ENCODE results near the gene IQCE.
"Not testable (repeated sequence)": the region's sequence is repeated elsewhere in the genome, so short reads cannot be mapped to it uniquely, and the experiment has no call there.

IQCE gene

GRCh38 chr7:2601907-2602306 is 43.1 kb downstream of the IQCE start:
- DNase-seq (ENCODE audit: low read depth in 2 of 2), result no peak

GRCh38 chr7:2602406-2603043 is 43.7 kb downstream of the IQCE start:
- no peak for DNase-seq (ENCODE audit: low read depth in 2 of 2)

DNA sequence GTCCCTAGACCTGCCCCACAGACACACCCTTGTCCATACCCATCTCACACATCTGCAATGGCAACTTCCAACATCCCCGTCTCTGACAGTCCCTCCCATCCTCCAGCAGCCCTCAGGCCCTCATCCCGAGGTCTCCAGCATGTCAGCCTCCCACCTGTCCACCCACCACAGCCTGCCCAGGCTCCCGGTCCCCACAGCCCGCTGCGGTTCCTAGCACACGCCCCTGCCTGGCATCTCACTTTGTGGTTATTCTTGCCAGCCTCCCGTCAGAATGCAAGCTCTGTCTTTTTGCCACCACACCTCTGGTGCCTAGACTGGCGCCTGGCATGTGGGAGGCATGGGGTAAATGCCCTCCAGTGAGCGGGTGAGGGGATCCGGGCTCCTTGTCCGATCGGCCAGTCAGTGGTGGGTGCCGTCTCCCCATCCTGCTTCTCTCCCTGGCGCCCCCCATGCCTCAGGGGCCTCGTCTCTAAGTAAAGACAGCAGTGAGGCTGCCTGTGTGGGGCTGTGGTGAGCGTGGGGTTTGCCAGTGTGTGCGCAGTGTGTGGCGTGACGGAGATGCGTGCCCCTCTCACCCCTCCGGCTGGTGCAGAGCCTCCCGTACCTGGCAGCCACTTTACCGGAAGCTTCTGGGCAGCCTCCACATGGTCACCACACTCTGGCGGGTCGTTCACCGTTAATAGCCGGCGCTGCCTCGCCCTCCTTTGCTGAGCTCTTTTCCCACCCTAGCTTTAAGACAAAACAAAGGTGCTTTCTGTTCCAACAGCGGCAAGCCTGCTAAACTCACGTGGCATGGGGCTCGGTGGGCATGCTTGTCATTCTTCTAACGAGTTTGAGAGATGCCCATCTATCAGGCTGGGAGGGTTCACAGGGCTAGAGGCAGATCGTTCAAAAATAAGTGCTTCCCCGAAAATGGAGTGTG is 44.5 kb downstream of the IQCE start:
- DNase-seq (ENCODE audit: low read depth in 2 of 2), result no peak

DNA sequence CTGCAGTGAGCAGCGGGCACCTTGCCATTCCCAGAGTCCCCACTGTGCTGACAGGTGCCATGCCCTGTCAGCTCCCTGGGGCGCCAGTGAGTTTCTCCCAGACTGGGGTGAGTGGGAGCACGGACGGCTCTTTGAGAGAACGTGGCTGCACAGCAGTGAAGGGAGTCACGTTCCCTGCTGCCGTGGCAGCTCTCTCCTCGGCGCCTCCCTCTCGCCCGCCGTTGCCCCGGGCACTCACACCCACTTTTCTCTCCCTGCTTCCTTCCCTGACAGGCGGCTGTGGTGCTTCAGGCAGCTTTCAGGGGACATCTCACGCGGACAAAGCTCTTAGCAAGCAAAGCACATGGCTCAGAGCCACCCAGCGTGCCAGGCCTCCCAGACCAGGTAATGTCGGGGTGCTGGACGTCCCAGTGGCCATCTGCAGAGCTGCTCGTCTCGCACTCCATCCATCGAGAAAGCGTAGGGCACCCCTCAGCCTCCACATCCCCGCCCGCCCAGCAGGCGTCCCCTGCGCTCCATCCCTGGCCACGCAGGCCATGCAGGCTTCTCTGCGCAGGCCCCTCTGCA is 45.9 kb downstream of the IQCE start:
- no peak for DNase-seq (ENCODE audit: low read depth in 2 of 2)

- no peak for DNase-seq (ENCODE audit: low read depth in 2 of 2)
Measured at GRCh38 chr7:2605608-2606538, 47.1 kb downstream of the IQCE start.

DNA sequence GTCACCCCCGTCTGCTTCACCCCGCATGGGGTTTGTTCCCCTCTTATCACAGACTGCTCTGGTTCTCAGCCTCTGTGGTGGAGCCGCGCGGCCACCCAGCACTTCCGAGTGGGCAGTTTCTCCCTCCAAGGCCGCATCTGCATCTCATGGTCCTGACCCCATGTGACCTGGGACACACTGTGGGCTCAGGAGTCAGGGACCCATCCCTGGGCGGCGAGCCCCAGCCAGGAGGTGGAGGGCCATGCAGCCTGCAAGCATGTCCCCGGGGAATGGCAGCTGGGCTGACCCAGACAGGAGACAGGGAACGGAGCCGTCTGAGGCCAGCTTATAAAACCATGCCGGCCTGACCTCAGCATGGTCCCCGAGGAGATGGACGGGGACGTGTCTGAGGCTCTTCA is 47.8 kb downstream of the IQCE start:
- DNase-seq (ENCODE audit: low read depth in 2 of 2), result no peak

- no peak for DNase-seq (ENCODE audit: low read depth in 2 of 2)
Measured at GRCh38 chr7:2607122-2607922, 48.5 kb downstream of the IQCE start.

- no peak for DNase-seq (ENCODE audit: low read depth in 2 of 2)
Measured at GRCh38 chr7:2607923-2608904, 49.4 kb downstream of the IQCE start.

GRCh38 chr7:2608921-2609411 is 50.2 kb downstream of the IQCE start:
- DNase-seq (ENCODE audit: low read depth in 2 of 2), result no peak

DNA sequence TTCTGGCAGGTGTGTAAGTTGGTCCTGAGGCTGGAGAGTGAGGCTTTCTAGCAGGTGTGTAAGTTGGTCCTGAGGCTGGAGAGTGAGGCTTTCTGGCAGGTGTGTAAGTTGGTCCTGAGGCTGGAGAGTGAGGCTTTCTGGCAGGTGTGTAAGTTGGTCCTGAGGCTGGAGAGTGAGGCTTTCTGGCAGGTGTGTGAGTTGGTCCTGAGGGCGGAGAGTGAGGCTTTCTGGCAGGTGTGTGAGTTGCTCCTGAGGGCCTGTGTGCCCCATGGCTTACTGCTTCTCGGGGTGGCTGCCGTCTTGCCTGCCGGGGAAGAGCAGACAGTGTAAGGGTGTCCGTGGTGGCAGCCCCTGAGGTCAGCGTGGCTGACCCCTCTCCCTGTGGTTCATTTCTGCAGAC is 50.9 kb downstream of the IQCE start:
- not testable (repeated sequence) for DNase-seq (ENCODE audit: low read depth in 2 of 2)

- DNase-seq (ENCODE audit: low read depth in 2 of 2), result no peak
Measured at GRCh38 chr7:2610466-2610865, 51.7 kb downstream of the IQCE start.

DNA sequence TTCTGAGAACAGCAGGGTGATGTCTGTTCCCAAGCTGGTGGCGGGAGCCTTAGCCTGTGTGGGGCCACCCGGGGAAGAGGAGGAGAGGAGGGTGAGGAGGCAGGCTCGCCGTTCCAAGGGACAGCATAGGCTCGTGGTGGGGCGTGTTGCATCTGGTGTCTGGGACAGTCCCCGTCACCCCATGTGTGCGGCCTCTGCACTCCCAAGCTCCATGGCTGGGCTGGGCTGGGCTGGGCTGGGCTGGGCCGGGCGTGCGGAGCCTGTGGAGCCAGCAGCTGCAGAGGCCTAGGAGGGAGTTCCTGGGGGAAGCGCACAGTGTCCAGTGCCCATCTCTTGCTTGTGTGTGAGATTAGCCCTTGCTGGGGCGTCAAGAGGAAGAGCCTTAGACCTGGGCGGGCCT is 52.1 kb downstream of the IQCE start:
- DNase-seq (ENCODE audit: low read depth in 2 of 2), result no peak

DNA sequence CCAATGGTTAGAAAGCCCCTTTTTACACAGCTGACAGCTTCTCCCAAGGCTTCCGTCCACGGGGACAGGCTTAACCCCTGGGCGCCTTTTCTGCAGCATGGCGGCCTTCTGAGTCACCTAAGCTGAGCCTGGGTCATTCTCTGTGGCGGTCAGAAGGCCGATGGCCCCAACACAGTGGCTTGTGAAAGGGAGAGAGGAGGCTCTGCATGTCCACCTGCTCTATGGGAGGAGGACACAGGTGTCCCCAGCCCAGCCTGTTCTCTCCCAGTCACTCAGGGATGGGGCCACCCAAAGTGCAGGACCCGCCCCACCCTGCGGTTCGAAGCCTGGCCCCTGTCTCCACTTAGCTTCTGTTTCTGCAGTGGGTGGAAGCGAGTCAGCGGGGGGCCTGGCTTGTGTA is 52.6 kb downstream of the IQCE start:
- no peak for DNase-seq (ENCODE audit: low read depth in 2 of 2)

- DNase-seq (ENCODE audit: low read depth in 2 of 2), result no peak
Measured at GRCh38 chr7:2611922-2612321, 53.1 kb downstream of the IQCE start.

DNA sequence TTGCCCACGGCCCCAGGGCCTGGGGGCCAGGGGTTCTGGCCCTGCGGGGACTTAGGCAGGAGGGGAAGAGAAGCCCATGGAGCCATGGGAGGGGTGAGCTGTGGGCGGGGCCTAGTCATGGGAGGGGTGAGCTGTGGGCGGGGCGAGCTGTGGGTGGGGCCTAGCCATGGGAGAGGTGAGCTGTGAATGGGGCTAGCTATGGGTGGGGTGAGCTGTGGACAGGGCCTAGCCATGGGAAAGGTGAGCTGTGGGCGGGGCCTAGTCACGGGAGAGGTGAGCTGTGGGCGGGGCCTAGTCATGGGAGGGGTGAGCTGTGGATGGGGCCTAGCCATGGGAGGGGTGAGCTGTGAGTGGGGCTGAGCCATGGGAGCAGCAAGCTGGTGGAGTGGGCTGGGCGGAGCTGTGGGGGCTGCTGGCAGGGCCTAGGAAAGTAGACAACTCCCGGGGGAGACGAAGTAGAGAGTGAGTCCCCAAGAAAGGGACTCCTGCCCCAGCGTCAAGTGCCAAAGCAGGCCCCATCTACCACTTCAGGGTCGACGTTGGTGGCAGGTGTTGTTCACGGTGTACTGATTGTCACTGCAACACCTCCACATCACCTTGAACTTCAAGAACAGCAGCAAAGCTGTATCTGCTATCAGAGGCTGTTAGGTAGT is 53.8 kb downstream of the IQCE start:
- DNase-seq (ENCODE audit: low read depth in 2 of 2), result no peak

DNA sequence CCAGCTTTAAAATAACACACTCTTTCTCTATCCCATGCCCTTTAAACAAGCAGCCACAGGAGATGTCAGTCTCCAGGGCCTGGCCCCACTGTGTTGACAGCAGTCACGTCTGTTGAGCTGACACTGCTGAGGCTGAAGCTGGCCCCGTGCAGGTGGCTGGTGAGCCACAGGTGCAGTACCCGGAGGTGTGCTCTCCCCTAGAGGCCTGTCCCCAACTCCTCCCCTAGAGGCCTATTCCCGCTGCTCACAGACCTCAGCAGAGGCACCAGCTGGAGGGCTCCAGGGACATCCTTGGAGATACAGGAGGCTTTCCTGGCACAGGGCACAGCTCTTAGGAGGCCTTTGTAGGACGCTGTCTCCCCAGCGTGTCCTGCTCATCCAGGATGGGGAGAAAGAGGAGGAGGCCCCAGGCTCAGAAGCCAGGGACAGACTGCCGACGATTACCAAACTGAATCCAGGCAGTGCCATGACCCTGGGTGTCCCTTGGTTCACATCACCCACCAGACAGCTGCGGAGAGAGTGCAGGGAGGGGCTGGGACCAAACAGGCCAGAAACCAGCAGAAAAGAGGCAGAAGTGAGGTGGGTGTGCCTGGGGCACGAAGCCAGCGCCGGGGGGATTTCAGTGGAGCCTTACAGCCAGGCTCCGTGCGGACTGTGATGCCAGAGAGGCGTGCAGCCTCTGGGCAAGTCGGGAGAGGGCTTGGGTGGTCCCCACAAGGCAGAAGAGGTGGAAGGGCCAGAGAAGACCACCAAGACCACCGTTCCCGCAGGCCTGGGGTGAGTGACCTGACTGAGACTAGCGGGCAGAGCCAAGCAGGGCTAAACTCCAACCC is 54.5 kb downstream of the IQCE start:
- no peak for DNase-seq (ENCODE audit: low read depth in 2 of 2)

- DNase-seq (ENCODE audit: low read depth in 2 of 2), result no peak
Measured at GRCh38 chr7:2613931-2614600, 55.3 kb downstream of the IQCE start.
